Cerebellar nuclear complex (tissue), 1 donor: ENCODE data around the gene STX2.

Source experiments
- DNase-seq, 2 experiments: peaks; one replicate each; lab custom pipeline; 2025; lab: John Stamatoyannopoulos, UW

STX2 gene

DNA sequence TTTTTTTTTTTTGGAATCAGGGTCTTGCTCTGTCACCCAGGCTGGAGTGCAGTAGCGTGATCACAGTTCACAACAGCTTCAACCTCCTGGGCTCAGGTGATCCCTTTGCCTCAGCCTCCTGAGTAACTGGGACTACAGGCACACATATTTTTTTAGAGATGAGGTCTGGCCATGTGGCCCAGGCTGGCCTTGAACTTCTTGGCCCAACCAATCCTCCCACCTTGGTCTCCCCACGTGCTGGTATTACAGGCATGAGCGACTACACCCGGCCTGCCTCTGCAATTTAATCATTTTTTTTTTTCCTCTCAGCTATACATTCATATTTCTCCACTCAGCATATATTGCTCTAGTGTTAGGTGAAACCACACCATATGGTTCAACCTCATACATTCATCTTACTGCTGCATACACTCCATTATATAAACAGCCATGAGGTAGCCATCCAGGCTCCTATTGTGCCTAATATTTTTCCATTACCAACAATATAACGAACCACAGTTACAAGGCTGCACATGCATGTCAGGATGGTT is 7.1 kb downstream of the STX2 start:
- no peak for DNase-seq

DNA sequence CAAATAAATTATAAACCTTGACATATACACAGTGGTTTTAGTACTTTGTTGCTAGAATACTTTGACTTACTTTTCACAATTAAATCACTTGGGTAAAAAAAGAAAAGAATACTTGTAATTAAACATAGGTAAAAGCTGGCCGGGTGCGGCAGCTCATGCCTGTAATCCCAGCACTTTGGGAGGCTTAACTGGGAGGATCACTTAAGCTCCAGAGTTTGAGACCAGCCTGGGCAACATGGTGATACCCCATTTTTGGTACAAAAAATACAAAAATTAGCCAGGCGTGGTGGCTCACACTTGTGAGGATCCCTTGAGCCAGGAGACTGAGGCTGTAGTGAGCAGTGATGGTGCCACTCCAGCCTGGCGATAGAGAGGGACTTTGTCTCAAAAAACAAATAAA is 7.8 kb downstream of the STX2 start:
- no peak for DNase-seq

DNA sequence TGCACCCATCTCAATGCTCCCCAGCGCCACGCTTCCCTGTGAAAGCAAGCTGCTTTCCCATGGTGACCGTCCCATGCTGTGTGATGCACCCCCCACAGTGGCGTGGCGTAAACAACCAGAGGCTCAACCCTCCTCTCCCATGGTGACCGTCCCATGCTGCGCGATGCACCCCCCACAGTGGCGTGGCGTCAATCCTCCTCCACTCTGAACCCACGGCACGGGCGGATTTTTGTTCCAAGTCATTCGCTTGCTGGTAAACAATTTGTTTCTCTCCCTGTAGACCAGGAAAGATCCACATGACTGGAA is 8.9 kb downstream of the STX2 start:
- no peak for DNase-seq

DNA sequence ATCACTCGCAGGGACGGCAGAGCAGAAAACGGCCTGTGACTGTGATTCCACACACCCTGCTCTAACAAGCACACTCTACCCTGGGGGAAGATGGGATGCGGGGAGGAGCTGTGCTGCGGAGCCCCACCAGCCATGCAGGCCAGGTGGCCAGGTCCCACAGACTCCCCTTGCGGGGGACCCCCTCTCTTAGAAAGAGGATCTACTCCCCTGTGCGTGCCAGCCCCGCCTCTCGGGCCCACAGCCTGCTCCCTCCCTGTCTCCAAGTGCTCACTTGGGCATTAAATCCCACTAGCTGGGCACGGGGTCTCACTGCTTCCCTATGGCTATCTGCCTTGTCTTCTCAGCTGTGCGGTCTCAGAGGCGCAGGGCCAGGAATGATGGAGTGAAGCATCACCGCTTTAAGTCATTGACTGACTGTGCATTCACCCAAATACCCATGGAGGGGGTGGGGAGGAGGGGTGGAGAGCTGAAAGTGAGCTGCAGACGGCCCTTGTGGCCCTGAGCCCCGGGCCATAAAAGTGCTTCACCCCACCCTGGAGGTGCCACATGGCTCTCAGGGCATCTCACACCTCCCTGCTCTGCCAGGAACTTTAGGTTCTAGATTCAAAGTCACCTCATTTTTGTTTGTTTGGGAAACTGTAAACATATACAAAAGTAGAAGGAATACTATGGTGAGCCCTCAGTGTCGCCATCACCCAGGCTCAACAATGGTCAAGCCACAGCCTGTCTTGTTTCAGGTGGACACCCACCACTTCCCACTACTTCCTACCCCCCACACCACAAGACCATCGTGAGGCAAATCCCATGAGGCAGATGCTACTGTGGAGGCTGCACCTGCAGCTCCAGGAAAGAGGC is 9.4 kb downstream of the STX2 start:
- DNase-seq: no peak

DNA sequence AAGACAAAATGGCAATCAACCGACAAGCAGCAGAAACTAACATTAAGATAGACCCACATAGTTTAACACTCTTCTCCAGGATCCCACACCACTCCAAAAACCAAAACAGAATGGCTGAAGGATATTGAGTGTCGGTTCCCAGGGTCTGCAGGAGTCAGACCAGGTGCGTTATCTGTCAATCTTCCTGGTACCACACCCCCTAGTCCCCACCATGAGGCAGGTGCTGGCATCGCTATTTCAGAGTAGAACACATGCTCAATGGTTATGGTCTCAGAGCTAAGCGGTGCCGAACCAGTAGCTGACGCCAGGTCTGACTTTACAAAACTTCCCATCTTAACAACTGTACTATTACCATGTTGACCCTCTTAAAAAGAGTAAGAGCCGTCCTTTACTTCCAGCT is 10.2 kb downstream of the STX2 start:
- no peak for DNase-seq

DNA sequence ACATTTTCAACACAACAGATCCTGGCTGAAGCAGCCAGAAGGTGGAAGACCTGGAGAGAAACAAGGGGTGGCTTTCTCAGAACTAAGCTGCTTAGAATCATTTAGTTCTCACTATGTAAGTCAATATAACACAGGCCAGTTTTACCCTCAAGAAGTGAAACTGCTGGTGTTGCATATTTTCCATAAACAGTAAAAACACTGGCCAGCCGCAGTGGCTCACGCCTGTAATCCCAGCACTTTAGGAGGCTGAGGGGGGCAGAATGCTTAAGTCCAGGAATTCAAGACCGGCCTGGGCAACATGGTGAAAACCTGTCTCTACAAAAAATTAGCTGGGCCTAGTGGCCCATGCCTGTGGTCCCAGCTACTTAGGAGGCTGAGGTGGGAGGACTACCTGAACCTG is 11.6 kb downstream of the STX2 start:
- DNase-seq: no peak

DNA sequence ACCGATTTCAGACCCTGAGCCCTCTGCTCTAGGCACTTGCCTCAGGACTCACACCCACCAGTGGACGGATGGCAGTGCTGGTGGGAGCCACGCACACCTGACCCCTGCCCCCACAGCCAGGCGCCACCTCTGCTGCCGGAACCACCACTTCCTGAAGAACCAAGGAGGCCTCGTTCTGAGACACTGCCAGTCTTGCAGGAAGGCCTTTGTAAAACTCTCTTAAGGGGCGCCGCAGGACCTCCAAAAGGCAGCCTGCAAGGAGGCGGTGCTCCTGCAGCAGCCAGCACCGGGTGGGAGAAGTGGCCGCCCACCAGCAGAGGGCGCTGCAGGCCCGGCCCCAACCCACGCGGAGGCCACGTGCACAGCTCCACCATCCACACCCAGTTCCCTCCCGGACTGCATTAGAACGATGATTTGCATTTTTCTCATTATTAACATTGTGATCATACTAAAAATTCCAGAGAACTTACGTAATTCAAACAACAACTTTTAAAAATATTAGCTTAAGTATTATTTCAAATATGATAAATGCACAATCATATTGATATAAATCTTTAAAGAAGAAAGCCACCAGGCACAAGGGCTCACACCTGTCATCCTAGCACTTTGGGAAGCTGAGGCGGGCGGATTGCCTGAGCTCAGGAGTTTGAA is 12.8 kb downstream of the STX2 start:
- no peak for DNase-seq

DNA sequence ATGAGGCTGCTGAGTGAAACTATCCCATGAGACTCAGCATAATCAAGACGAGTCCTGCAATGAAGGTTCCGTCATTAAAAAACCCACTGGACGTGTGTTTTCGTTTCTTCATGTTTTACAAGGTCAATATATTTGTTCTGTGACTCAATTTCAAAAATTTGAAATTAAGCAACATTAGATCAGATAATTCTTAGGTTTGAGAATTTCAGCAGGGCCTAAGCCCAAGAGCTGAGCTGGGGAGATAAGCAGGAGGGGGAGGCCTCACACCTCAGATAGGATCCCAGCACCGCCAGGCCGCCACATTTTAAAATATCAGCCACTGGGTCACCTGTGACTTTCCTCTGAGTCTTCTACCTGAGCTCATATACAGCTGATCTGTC is 13.3 kb downstream of the STX2 start:
- DNase-seq: no peak

DNA sequence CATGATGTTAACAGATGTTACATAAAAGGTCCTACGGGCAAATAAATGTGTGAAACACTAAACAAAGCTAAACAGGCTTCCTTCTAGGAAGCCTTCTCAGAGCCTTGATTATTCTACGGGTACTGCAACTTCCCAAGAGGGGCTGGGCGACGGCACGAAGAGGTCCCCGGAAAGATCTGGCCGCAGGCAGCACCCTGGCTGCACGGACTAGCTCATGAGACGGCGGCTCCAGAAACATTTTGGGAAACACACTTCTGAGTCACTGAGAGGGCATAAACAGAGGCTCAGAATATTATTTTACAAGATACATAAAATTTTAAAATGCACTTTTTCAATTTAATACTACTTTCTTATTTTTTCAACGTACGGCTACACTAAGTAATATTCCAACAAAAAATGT is 19.4 kb downstream of the STX2 start:
- no peak for DNase-seq

DNA sequence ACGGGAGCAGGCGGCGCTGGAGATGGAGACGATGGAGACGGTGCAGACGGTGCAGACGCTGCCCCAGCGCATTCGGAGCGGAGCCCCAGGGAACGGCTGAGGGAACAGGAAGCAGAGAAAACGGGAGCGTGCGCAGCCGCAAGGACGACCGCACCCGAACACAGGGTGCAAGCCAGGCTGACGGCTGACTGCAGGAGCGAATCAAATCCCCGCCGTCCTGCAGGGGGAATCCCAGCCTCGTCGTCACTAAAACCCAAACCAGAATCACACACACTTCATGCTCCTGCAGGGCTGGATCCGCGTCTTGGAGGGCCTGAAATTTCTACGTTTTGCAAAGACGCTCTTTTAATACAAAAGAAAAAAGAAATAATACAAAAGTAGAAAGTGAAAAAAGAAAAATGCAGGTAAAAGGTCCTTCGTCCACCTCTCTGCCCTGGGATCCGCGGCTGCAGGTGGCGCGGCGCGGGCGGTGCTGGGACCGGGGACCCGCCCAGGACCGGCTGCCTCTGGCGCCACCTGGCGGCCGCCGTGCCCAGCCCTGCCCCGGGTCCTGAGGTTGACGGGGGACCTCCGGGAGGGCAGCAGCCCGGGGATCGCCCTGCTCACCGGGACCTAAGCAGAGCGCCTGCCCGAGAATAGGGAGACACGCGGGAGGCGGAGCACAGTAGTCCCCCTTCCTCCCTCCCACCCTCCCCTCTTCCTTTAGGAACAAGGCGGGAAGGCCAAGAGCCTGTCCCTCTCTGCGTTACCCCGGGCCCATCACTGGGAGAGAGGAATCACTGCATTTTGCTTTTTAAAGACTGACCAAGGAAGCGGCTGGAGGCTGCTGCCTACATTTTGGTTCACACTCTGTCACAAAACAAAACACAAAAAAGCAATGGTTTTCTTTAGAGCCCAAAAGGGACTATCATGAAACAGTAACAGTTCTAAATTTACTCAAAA is 20.1 kb downstream of the STX2 start:
- peak in 1 of 2 experiments; percentile 29 for DNase-seq

DNA sequence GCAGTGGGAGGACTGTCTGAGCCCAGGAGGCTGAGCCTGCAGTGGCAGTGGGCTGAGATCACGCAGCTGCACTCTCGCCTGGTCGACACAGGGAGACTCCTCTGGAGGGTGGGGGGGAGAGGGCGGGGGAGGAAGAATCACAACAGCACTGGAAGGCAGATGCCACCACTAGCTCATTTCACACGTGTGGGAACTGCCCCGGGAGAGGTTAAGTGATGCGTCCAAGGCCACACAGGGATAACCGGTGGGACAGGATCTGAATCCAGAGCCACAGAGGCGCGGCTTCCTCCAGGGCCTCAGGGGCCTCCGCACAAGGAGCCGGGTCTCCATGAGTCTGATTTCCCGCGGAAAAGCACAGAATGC is 20.8 kb downstream of the STX2 start:
- no peak for DNase-seq

DNA sequence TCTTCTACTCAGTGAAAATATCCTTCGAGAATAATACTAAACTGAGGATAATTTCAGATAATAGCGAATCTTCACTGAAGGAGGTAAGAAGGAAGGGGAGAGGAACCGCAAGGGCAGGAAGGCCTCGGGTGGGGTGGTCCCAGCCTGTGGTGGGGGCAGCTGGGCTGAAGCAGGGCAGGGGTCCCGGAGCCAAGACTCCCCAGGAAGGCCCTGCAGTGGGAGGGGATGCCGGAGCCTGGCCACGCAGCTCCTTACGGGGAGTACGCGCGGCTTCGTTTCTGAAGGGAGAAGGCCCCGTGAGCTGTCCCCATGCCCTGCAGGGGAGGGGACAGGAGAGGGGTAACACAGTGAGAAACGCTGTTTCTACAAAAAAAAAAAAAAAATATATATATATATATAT is 21.2 kb downstream of the STX2 start:
- DNase-seq: no peak

DNA sequence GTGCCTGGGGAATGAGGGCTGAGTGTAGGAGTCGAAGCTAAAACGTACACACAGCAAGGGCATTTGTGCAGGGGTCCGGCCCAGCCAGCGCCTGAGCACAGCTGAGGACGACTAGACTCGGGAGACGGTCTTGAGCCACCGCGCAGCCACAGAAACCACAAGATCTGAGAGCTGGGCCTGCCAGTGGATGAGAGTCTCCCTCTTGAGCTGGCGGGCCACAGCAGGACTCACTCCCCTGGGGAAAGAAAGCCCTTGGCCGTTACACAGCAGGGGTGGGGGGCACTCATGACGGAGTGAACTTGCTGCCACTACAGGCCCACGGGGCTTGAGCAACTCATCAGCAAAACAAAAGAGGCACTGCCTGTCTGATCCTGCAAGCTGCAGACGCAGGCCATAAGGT is 23.0 kb downstream of the STX2 start:
- no peak for DNase-seq

DNA sequence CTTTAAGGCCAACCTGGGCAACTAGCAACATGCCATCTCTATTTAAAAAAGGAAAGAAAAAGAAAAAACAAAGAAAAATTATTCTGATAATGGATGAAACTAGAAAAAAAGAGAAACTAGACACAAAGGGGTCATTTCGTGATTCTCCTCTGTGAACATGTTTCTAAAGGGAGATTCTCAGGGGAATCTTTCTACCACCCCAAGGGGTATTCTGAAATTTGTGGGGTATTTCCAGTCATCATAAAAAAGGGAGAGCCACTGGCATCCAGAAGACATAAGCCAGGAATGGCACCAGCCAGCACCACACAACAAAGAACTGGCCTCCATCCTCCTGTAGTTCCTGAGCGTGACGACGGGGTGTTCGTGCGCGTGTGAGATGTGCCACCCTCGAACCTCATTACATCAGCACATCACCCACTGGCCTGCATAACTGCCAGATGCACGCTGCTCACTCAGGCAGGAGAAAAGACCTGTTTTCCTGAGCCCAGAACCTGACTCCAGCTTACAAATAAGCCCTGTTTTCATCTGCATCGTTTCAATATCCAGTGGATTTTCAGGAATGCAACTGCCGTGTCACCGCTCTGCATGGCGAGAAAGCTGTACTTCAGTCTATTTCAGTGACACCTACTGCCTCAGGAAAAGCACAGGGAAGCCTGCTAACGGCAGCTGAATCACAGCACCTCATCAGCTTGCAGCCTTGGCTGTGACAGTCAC is 23.9 kb downstream of the STX2 start:
- no peak for DNase-seq

DNA sequence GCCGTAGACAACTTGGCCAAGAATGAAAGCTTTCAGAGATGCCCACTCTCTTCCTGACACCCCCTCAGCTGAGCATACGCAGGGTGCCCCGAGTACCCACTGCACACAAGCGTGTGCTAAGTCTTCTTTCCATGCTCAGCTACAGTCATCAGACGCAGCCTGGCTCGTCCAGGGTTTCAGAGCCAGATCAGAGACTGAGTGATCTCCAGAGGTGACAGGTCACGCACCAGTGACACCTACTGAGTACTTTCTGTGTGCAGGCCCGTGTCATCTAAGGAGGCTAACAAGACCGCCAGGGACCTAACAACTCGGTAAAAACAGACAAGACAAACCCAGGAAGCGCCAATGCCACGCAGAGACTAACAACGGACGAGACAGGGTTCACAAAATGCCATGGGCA is 25.1 kb downstream of the STX2 start:
- no peak for DNase-seq

DNA sequence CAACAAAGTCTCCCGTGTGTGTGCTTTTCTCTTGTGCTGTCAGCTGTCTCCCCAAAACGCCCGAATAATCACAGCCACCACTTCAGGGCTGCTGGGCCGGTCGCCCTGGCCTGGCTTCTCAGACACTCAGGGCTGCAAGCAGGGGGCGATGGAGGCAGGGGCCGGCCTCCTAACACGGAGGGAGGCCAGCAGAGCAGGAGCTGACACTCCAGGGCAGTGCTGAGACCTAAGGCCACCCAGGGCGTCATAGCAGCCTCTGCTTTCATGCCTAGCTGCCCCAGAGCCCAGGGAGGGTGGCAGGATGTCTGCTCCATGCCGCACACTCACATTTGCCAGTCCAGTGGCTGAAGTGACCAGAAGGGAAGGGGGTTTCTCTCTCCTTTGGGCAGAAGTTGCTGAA is 25.6 kb downstream of the STX2 start:
- no peak for DNase-seq

DNA sequence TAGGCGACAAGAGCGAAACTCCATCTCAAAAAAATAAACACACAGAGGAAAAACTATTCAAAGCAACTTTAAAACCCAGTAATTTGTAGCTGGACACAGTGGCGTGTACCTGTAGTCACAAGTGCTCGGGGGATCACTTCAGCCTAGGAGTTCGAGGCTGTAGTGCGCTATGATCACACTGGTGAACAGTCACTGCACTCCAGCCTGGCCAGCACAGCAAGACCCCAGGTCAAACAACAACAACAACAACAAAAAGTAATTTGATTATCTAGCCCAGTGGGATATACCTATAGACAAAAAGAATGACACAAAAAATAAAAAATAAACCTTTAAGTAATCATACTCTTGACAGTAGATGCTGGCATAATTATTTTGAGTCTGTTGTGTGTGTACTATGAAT is 29.3 kb downstream of the STX2 start:
- DNase-seq: no peak

DNA sequence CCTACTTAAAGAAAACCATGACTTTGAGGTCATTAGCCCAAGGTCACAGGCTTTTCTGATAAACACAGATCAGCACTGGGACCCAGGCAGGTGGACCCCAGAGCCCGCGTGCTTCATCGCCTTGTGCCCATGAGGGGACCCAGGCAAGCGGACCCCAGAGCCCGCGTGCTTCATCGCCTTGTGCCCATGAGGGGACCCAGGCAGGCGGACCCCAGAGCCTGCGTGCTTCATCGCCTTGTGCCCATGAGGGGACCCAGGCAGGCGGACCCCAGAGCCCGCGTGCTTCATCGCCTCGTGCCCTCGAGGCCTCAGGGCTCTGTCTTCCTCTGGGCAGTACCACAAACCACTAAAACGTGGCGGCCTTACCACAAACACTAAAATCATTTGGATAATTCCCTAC is 31.7 kb downstream of the STX2 start:
- no peak for DNase-seq

DNA sequence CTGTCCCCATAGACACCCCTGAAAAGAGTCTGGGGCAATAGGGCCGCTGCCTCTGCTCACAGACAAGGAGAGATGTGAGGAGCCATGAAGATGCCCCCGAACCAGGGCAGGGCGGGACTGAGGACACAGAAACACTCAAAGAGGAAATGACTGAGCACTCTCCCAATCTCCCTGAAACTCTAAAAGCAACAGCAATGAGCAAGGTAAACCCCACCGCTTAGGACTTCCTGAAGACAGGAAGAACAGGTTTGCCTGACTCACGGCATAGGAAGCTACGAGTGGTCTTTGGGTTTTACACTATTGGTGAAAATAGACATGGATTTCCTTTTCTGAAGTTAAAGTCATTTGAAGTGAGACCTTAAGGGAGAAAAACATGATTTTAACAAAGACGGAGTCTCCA is 32.5 kb downstream of the STX2 start:
- no peak for DNase-seq

DNA sequence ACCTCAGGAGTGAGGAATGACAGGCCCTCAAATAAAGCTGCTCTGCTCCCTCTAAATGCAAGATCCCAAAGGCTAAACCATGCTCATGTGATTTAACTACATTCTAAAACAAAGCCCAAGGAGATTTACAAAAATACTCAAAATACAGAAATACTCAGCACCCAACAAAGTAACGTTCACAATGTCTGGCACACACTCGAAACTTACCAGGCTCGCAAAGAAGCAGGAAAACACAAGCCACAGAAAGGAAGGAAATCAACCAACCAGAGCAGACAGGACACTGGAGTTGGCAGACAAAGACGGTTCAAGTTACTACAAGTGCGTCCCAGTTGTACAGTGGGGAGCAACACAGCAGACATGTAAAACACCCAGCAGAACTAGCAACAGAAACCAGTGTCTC is 33.4 kb downstream of the STX2 start:
- no peak for DNase-seq

DNA sequence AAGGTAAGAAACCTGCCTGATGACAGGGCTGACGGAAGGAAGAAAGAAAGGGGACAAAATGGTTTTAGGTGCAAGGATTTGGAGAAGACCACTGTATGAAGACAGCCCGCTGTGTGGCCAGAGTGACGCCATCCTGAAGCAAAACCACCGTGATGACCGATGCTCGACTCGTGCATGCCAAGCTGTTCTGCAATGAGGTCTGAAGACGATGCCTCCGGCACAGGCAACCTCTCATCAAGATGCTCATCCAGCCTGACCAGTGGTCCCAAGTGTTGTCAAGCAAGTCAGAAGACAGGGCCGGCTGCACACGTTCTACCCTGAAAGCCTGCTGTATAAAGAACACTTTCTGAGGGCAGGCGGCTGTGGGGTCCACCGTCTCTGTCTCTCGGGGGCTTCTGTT is 34.8 kb downstream of the STX2 start:
- no peak for DNase-seq

DNA sequence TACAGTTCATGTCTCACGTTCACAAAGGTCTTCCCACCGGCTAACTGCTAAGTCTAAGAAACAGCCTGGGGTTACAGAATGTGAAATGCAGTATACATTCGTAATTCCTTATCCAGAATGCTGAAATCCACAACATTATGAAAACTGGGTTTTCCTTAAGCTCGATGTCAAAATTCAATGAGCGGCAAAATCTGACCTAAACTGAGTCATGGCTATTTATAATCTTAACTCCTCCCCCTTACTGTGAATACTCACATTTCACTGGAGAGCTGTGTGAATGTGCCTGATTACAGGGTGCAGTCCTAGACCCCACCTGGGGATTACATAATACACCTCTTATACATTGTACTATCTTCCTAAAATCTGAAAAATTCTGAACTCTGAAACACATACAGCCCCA is 35.3 kb downstream of the STX2 start:
- no peak for DNase-seq
